ENCODE results near the gene SLC48A1. TPM values are rescaled to one million over a fixed set of nuclear protein-coding genes. Genes with fewer than 3 reads are reported as not detected.

The SLC48A1 gene
- polyA plus RNA-seq, 4 donors, result 49.1 to 67.0 (median 58.8) TPM

DNA sequence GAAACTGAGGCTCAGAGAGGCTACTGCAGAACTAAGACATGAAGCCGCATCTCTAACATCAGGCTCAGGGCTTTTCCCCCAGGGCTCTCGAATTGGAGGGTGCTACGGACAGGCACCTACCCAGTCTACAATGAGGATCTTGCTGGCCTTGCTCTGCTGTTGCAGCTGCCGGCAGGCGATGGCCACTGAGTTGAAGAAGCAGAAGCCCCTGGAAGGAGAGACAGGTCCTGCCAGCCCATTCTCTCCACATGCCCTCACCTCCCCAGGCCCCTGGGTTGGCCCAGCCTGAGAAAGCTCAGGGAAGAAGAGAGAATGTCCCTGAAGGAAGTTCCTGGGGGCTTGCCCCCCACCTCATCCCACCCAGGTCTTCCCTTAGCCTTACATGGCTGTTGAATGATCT, 16.1 kb downstream of the SLC48A1 start:
- no peak for DNase-seq (ENCODE audit: low read depth in 4 of 4, low spot score in 2 of 4)

DNA sequence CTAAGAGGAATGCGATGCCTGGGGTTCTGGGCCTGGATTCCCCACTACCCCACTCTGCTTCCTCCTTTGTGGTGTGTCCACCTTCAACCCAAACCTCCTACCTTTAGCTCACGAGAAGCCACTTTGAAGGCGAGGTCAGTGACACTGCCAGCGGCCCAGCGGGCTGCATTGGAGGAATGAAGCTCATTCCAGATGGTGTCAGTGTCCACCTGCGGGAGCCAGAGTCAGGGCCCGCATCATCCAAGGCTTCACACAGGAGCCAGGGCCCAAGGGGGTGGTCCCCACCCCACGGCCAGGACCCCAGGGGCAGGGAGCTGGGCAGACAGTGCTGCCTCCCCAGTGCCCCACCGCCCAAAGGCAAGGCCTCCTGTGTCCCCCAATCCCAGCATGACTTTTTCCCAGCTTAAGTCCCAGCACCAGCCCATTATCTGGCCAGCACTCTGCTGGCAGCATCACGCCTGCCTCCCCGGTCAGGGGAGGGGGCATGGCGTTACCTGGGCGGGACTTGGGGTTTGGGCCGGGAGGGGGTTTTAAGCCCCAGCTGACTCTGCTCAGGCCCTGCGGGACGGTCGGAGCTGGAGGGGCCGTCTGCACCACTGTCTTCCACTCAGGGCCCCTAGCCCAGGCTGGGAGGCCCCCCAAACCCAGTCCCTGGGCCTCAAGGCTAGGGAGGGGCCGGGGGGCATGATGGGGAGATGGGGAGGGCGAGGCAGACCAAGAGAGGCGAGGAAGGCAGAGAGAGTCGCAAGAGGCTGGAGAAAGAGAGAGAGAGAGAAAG, 16.9 kb downstream of the SLC48A1 start:
- DNase-seq (ENCODE audit: low read depth in 4 of 4, low spot score in 2 of 4), result no peak

DNA sequence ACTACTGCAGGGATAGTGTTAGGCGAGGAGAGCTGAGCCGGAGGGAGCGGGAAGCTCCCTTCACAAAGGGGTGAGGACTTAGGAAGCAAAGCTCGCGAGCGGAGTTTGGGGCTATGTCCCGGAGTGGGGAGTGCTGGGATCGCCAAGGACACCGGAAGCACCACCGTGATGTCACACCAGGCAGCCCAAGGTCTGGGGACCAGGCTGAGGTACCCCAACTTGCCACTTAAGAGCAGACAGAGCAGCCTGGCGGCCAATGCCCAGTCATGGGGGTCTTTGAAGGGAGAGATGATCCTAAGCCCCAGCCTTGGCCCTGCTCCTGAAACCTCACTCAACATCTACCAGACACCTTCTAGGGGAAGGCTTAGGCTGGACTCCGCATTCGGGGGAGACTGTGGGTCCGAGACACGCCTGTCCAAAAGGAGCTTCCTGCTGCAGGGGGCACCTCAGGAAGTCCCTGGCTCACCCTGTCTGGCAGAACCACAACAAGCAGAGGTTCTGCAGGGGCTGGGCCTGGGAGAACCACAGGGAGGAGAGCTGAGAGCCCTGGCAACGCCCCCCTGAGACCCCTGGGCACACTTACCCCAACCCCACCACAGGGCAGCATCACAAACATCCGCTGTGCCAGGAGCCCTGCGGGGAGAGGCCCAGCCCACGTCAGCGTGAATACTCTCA, 17.8 kb downstream of the SLC48A1 start:
- DNase-seq (ENCODE audit: low read depth in 4 of 4, low spot score in 2 of 4), result no peak

DNA sequence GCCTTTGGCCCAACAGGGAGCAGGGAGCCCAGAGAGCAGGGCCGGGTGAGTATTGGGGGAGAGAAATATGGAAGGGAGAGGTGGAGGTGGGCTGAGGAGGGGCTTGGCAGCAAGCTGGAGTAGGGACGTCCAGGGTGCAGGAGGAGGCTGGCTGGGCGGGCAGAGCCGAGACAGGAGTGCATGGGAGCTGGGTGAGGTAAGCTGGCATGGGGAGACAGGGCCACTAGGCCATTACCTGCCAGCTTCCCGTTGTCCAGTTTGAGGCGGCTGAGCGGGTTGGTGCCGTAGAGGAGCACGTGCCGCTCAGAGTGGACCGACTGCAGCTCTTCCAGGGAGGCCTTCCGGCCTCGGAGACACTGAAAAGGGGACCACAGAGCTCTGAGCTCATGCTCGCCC, 18.3 kb downstream of the SLC48A1 start:
- no peak for DNase-seq (ENCODE audit: low read depth in 4 of 4, low spot score in 2 of 4)

GRCh38 chr12:47791874-47792273, 18.8 kb downstream of the SLC48A1 start:
- no peak for DNase-seq (ENCODE audit: low read depth in 4 of 4, low spot score in 2 of 4)

DNA sequence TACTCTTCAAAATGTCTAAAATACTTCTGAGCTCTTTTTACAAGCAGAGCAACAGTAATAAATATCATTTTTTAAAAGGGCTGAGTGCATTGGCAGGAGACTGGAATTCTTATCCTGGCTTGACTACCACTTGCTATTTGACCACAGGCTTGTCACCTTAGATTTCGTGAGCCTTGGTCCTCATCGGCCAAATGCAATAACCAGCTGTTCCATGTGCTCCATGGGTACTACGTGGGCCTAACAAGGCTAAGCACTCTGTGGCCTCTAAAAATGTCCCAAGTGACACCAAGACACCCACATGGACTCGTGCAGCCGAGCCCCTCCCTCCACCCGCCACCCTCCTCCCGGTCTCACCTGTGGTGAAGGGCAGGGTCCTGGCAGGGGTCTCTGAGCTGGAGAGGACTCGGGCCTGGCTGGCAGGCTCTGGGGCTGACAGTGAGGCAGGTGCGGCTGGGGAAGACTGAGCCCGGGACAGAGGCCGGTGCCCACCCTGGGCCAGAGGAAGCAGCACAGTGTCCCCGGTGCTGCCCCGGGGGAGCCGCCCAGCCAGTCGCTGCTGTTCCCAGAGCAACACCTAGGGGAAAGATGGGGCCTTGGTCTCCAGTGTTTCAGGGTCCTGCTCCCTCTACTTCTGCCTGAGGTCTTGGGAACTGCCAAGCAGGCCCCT, 20.1 kb downstream of the SLC48A1 start:
- DNase-seq (ENCODE audit: low read depth in 4 of 4, low spot score in 2 of 4), result no peak

- no peak for DNase-seq (ENCODE audit: low read depth in 4 of 4, low spot score in 2 of 4)
Measured at GRCh38 chr12:47794679-47795078, 21.6 kb downstream of the SLC48A1 start.

- DNase-seq (ENCODE audit: low read depth in 4 of 4, low spot score in 2 of 4), result no peak
Measured at GRCh38 chr12:47795121-47795813, 22.2 kb downstream of the SLC48A1 start.

DNA sequence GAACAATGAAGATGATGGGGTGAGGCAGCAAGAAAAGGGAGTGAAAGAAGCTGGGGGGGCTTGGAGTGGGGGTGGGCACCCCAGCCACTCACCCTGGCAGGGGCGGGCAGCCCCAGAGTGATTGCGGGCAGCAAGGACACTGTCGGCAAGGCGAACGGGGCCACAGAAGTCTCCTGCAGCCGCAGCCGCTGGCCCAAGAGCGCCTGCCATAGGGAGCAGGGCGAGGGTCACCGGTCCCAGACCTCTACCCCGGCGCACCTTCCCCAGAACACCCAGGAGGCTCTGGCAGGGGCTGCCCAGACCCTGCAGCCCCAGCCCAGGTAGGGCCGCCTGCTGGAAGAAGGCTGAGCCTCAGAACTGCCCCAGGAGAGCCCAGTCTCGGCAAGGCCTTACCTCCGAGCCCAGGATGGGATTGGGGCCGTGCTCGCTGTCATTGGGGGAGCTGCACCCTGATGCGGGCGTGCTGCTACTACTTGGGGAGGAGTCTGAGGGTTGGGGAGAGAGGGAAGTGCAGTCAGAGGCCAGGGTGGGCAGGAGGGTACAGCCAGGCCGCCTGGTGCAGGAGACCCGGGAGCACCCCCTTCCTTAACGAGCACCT, 22.9 kb downstream of the SLC48A1 start:
- DNase-seq (ENCODE audit: low read depth in 4 of 4, low spot score in 2 of 4), result no peak

- no peak for DNase-seq (ENCODE audit: low read depth in 4 of 4, low spot score in 2 of 4)
Measured at GRCh38 chr12:47797441-47797840, 24.4 kb downstream of the SLC48A1 start.

DNA sequence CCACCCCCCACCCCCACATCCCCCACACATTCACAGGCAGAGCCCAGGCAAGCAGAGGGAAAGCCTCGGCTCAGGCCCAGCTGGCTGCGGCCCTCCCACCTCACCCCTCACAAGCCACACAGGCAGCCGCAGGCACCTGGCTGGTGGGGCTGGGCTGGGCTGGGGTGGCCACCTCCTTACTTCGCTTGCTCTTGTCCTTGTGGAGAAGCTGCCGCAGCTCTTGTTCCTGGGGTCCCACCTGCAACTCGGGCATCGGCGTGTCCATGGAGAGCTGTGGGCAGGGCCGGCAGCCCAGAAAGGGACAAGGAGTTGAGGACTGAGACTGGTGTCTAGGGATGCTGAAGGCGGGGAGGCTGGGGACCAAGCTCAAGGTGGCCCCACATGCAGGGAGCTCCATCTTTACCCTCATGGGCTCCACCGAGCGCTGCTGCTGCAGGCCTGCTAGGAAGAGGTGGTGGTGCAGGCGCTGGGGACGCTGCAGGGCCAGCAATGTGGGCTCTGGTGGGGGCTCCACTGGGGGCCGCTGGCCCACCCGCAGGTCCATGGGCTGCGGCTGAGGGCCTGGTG, 25.4 kb downstream of the SLC48A1 start:
- no peak for DNase-seq (ENCODE audit: low read depth in 4 of 4, low spot score in 2 of 4)

DNA sequence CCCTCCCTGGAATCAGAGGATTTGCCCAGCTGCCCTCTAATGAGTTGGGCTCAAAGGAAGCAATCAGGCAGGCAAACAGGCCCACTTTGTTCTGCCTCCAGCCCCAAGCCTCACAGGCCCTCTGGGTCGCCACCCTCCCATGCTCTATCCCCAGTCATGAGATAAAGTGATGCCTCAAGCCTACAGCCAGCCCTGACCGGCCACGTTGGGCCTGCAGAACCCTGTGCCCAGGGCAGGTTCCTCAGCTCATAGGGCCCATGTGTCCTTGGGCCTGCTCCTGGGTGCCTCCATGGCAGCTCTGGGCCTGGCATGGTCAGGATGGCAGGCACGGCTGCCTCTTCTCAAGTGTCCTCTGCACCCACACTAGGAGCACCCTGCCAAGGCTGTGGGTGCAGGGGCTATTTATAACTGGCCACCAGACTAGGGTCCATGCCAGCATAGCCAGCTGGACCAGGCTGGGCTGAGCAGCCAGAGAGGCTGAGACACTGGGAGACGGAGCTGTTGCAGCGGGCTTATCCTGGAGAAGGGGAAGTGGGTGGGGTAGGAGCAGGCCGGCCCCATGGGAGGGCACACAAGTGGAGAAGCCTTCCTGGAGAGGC, 26.4 kb downstream of the SLC48A1 start:
- DNase-seq (ENCODE audit: low read depth in 4 of 4, low spot score in 2 of 4), result no peak

GRCh38 chr12:47800582-47800981, 27.5 kb downstream of the SLC48A1 start:
- DNase-seq (ENCODE audit: low read depth in 4 of 4, low spot score in 2 of 4), result no peak

DNA sequence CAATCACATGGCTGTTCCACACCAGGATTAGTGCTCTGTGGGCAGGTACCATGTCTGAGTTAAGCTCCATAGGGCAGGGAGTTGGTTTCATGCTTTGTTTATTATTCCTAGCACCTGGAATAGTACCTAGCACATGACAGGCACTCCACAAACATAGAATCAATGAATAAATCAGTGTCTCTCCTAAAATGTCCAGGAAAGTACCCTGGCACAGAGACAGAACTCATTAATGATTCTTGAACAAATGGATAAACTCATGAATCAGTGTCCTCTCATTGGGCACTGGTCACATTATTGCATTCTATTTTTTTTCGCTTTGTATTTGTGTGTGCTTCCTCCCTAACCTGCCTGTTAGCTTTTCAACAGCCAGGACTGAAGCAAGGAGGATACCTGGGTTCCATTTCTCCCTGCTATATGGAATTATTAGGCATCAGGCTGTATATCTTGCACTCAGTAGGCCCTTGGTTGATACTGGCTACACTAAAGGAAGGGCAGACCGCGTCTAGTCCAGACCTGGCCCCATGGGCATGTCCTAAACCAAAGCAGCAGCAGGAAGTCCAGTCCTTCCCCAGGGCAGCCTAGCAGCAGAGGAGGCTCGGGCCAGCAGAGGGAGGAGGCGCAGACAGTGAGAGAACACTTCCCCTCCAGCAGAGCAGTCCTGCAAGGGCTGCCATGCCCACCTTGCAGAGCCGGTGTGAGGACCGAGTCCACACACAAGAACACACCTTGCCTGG, 28.3 kb downstream of the SLC48A1 start:
- DNase-seq (ENCODE audit: low read depth in 4 of 4, low spot score in 2 of 4), result no peak

DNA sequence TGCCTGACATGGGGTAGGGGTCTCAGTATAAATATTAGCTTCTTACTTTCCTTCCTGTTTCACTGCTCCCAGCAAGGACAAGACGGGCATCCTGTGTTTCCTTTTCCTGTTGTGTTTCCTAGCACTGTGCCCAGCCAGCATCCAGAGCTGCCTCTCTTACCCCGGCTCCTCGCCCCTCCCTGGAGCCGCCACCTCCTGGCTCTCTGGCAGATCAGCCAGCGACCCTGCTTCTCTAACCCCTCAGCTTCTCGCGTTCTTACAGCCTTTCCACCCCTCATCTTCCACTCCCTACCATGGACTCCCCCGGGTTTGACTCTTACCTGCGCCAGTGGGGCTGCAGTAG, 28.8 kb downstream of the SLC48A1 start:
- no peak for DNase-seq (ENCODE audit: low read depth in 4 of 4, low spot score in 2 of 4)

- DNase-seq (ENCODE audit: low read depth in 4 of 4, low spot score in 2 of 4), result no peak
Measured at GRCh38 chr12:47802312-47802711, 29.3 kb downstream of the SLC48A1 start.

DNA sequence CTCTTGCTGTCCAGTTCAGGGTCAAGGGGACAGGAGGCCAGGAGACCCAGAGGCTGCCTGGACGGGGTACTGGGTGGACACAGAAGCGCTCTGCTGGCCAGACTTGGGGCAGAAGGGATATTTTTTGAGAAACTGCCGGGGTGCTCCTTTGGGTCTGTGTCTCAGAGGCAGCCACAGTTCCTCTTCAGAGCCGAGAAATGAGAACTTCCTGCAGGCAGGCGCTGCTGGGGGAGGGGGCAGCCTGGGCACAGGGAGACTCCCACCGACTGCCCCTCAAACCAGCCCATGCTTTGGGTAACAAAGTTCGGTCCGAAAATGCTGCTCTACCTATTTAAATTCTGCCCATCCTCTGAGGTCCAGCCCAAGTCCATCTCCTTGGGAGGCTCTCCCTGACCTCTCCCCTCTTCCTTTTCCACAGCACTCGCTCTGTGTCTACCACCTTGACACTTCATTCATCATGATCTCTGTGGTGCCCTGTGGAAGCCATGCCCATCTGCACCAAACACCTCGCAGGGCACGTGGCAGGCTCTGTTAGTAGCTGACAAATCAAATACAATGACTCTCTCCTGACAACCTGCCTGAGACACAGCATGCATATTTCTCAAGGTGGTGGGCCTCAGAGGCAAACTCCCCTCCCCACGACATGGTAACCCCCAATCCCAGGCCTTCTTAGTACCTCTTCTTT, 30.3 kb downstream of the SLC48A1 start:
- no peak for DNase-seq (ENCODE audit: low read depth in 4 of 4, low spot score in 2 of 4)

DNA sequence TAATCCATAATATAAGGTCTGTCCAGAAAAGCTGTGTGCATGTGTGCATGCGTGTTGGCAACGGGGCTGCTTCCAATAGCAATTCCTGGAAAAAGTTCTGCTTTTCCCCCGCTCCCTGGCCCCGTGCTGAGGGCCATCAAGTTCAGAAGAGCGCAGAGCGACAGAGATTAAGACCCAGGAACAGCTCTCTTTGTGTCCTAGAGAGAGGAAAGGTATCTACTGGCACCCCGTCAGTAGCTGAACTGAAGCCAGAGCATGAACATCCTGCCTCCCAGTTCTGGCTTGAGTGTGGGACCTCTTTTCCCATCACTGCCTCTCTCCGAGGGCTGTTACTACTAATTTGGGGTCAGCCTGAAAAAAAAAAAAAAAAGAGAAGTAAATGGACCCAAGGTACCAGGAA, 31.1 kb downstream of the SLC48A1 start:
- DNase-seq (ENCODE audit: low read depth in 4 of 4, low spot score in 2 of 4), result no peak

- DNase-seq (ENCODE audit: low read depth in 4 of 4, low spot score in 2 of 4), result no peak
Measured at GRCh38 chr12:47805417-47805816, 32.4 kb downstream of the SLC48A1 start.

Data from left renal cortex interstitium (tissue), 4 donors.